CD1c-positive myeloid dendritic cell (primary cell): Measurements from ENCODE around the gene TTF1.

ENCODE experiments used
- DNase-seq: peaks from one replicate; pipeline ENCODE4 v3.0.0-alpha.2; 2016; ENCODE audit errors: extremely low spot score

Gene TTF1

GRCh38 chr9:132406554-132407122 lies at the start of gene TTF1:
Gene TTF1 (minus strand): TSS chr9:132406840. CDS start chr9:132402821, 4,019 bp downstream.
- peak; percentile 97 for DNase-seq

- DNase-seq, result no peak
These were observed 49.6 kb upstream of the TTF1 start for GRCh38 chr9:132456241-132456640.

- peak; percentile 12 for DNase-seq
These were observed 44.6 kb upstream of the TTF1 start for GRCh38 chr9:132451276-132451675.

GRCh38 chr9:132447902-132448301 lies 41.3 kb upstream of the TTF1 start:
- DNase-seq, result no peak

GRCh38 chr9:132447346-132447745 lies 40.7 kb upstream of the TTF1 start:
- no peak for DNase-seq

- no peak for DNase-seq
These were observed 40.2 kb upstream of the TTF1 start for GRCh38 chr9:132446887-132447286.

- DNase-seq, result no peak
These were observed 37.4 kb upstream of the TTF1 start for GRCh38 chr9:132443951-132444607.

- DNase-seq, result no peak
These were observed 34.8 kb upstream of the TTF1 start for GRCh38 chr9:132441404-132441803.

GRCh38 chr9:132440735-132441134 lies 34.1 kb upstream of the TTF1 start:
- DNase-seq, result no peak

GRCh38 chr9:132439153-132439552 lies 32.5 kb upstream of the TTF1 start:
- no peak for DNase-seq

- no peak for DNase-seq
These were observed 28.2 kb upstream of the TTF1 start for GRCh38 chr9:132434881-132435280.

- DNase-seq, result no peak
These were observed 24.4 kb upstream of the TTF1 start for GRCh38 chr9:132430998-132431397.

- DNase-seq, result no peak
These were observed 20.2 kb upstream of the TTF1 start for GRCh38 chr9:132426639-132427414.

GRCh38 chr9:132425675-132426062 lies 19.0 kb upstream of the TTF1 start:
- DNase-seq, result no peak

- no peak for DNase-seq
These were observed 18.4 kb upstream of the TTF1 start for GRCh38 chr9:132424857-132425674.

GRCh38 chr9:132423503-132423902 lies 16.9 kb upstream of the TTF1 start:
- DNase-seq, result no peak

- DNase-seq, result no peak
These were observed 15.9 kb upstream of the TTF1 start for GRCh38 chr9:132422574-132422973.

- DNase-seq, result no peak
These were observed 12.2 kb upstream of the TTF1 start for GRCh38 chr9:132418726-132419363.

- DNase-seq, result no peak
These were observed 8.5 kb upstream of the TTF1 start for GRCh38 chr9:132415181-132415580.

GRCh38 chr9:132414731-132415130 lies 8.1 kb upstream of the TTF1 start:
- no peak for DNase-seq

- DNase-seq, result no peak
These were observed 7.3 kb upstream of the TTF1 start for GRCh38 chr9:132413926-132414325.

- DNase-seq, result peak; percentile 24
These were observed 5.4 kb upstream of the TTF1 start for GRCh38 chr9:132412089-132412488.
